ENCODE data around the gene MAN2A2. TPM values are rescaled to one million over a fixed set of nuclear protein-coding genes. Genes with fewer than 3 reads are reported as not detected.

The MAN2A2 gene
- polyA plus RNA-seq, 3 donors: 6.6 to 318 (median 7.3) TPM

DNA sequence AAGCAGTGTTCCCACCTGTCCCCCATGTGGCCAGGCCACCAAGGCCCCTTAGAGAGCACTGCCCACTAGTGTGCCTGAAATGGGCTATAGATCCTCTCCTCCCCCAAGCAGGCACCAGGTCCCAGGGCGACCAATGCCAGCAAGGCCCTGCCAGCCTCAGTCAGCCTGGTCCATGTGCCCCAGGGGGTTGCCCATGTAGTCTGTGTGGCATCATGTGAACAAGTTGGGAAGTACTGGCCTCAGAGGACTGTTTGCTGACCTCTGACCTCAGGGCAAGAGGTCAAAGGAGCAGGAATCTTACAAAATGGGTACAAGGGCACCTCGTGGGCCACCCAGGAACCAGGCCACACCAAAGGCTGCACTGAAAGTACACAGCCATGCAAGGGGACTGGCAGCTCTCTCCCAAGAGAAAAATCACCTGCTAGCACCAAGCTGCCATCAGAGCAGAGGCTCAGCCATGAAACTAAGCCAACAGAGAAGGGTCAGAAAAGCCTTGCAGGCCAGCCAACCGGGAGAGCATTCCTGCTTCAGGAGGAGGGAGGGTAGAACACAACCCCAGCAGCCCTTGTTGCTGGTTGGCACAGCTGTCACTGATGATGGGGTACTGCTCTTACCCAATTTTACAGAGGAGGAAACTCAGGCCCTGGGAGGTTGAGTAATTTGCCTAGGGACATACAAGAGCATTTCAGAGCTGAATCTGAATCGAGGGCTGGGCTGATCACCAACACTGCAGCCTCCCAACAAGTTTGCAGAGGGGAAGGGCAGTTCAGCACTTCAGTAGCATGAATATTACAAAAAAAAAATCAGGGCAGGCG is 39.9 kb upstream of the MAN2A2 start:
- intact Hi-C loops (cut with micrococcal nuclease): loop anchor here in 1 of 2 donors (10.0 kb wide), 1 partner anchor 298 kb away; no protein-coding TSS in a partner anchor
- H3K4me2 ChIP-seq (replicated peaks; ENCODE audit: extremely low read depth, low read length, poor library complexity, severe bottlenecking): peak overlapping the region; percentile 35
- peak; percentile 86 to 91 (median 91) for DNase-seq
- H3K4me3 Mint-ChIP-seq: peak overlapping the region; percentile 57 to 79
- no peaks in the 10 kb centered on the region for H3K27me3 Mint-ChIP-seq (ENCODE audit: low read depth in 3 of 3)
- H3K27me3 ChIP-seq (ENCODE audit: control insufficient read depth in 2 of 2, insufficient read depth in 2 of 2, low read length in 2 of 2): no peaks in the 10 kb centered on the region
- H3K4me3 ChIP-seq (replicated peaks in 1 of 3; ENCODE audit: low read depth in 2 of 3, low read length in 3 of 3): peak overlapping the region in 1 of 3 experiments; percentile 11
- peak overlapping the region; percentile 34 for H3K9ac ChIP-seq (ENCODE audit: insufficient read depth, low read length, poor library complexity, severe bottlenecking)
- H3K9me3 Mint-ChIP-seq: peaks cover 0 to 2% (median 0%) of the 10 kb centered on the region in 7 donors
- H3K4me1 Mint-ChIP-seq: peaks cover 66% of the 10 kb centered on the region
- H3K27ac ChIP-seq (ENCODE audit: low read depth in 1 of 2, low read length in 2 of 2): peak overlapping the region; percentile 87 to 88
- no peaks in the 10 kb centered on the region for H4K20me1 ChIP-seq (ENCODE audit: insufficient read depth, low read length)
- peaks cover 66 to 86% of the 10 kb centered on the region in 2 donors for H3K4me1 ChIP-seq (ENCODE audit: control insufficient read depth in 1 of 2, insufficient read depth in 2 of 2, low read length in 2 of 2)
- H3K36me3 ChIP-seq (replicated peaks in 1 of 2; ENCODE audit: control insufficient read depth in 1 of 2, insufficient read depth in 2 of 2, low read length in 2 of 2): no peaks in the 10 kb centered on the region
- peaks cover 3% of the 10 kb centered on the region in 2 donors for H3K36me3 Mint-ChIP-seq
- peak overlapping the region; percentile 95 to 98 (median 96) for H3K27ac Mint-ChIP-seq
- H3K9me3 ChIP-seq (replicated peaks in 1 of 2; ENCODE audit: control insufficient read depth in 1 of 2, insufficient read depth in 1 of 2, low read length in 2 of 2): no peaks in the 10 kb centered on the region
- H3K79me2 ChIP-seq (ENCODE audit: insufficient read depth, low read length): no peaks in the 10 kb centered on the region
- H2AFZ ChIP-seq (ENCODE audit: insufficient read depth, low read depth, low read length, poor library complexity, severe bottlenecking): peak overlapping the region; percentile 43
- 5% methylated on average over 3 of the region's 5 CpGs for WGBS (ENCODE audit: insufficient coverage)
- TF ChIP-seq, protein P1, sequence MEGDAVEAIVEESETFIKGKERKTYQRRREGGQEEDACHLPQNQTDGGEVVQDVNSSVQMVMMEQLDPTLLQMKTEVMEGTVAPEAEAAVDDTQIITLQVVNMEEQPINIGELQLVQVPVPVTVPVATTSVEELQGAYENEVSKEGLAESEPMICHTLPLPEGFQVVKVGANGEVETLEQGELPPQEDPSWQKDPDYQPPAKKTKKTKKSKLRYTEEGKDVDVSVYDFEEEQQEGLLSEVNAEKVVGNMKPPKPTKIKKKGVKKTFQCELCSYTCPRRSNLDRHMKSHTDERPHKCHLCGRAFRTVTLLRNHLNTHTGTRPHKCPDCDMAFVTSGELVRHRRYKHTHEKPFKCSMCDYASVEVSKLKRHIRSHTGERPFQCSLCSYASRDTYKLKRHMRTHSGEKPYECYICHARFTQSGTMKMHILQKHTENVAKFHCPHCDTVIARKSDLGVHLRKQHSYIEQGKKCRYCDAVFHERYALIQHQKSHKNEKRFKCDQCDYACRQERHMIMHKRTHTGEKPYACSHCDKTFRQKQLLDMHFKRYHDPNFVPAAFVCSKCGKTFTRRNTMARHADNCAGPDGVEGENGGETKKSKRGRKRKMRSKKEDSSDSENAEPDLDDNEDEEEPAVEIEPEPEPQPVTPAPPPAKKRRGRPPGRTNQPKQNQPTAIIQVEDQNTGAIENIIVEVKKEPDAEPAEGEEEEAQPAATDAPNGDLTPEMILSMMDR (IDR thresholded peaks at IDR 0.05): no peak

DNA sequence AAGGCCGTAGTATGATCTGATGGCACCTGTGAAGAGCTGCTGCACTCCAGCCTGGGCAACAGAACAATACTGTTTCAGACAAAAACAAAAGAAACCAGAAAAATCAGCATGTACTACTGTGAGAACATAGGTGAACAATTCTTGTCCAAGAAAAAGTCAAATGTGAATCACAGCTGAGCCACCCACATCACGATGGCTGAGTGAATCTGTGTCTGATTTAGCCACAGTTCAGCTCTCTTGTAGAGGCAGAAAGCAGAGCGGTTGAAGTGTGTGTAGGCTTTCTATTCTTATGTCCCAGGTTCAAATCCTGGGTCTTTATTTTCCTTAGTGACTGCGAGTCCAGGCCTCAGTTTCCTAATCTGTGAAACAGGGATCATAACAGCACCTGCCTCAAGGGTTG is 39.1 kb upstream of the MAN2A2 start:
- peak overlapping the region; percentile 95 to 98 (median 96) for H3K27ac Mint-ChIP-seq
- Histone ChIP-seq H3K27ac (ENCODE audit: low read depth in 1 of 2, low read length in 2 of 2) (peak overlapping the region; percentile 87 to 88), H3K27me3 (ENCODE audit: control insufficient read depth in 2 of 2, insufficient read depth in 2 of 2, low read length in 2 of 2) (no peaks in the 10 kb centered on the region), H3K79me2 (ENCODE audit: insufficient read depth, low read length) (no peaks in the 10 kb centered on the region), H4K20me1 (ENCODE audit: insufficient read depth, low read length) (no peaks in the 10 kb centered on the region), H3K4me2 (replicated peaks; ENCODE audit: extremely low read depth, low read length, poor library complexity, severe bottlenecking) (peak overlapping the region; percentile 35), H3K9ac (ENCODE audit: insufficient read depth, low read length, poor library complexity, severe bottlenecking) (no peak overlapping the region), H3K4me1 (ENCODE audit: control insufficient read depth in 1 of 2, insufficient read depth in 2 of 2, low read length in 2 of 2) (peaks cover 74 to 93% of the 10 kb centered on the region in 2 donors), H3K9me3 (replicated peaks in 1 of 2; ENCODE audit: control insufficient read depth in 1 of 2, insufficient read depth in 1 of 2, low read length in 2 of 2) (no peaks in the 10 kb centered on the region), H3K36me3 (replicated peaks in 1 of 2; ENCODE audit: control insufficient read depth in 1 of 2, insufficient read depth in 2 of 2, low read length in 2 of 2) (no peaks in the 10 kb centered on the region), H2AFZ (ENCODE audit: insufficient read depth, low read depth, low read length, poor library complexity, severe bottlenecking) (no peak overlapping the region), H3K4me3 (replicated peaks in 1 of 3; ENCODE audit: low read depth in 2 of 3, low read length in 3 of 3) (peak overlapping the region in 1 of 3 experiments; percentile 11)
- H3K4me1 Mint-ChIP-seq: peaks cover 75% of the 10 kb centered on the region
- WGBS (ENCODE audit: insufficient coverage): 100% methylated on average over 3 of the region's 4 CpGs
- peaks cover 3 to 5% of the 10 kb centered on the region in 2 donors for H3K36me3 Mint-ChIP-seq
- TF ChIP-seq, protein P1 (IDR thresholded peaks at IDR 0.05): no peak
- peaks cover 0 to 2% (median 0%) of the 10 kb centered on the region in 7 donors for H3K9me3 Mint-ChIP-seq
- peaks cover 0 to 2% (median 0%) of the 10 kb centered on the region in 3 donors for H3K27me3 Mint-ChIP-seq (ENCODE audit: low read depth in 3 of 3)
- peak in 1 of 3 donors; percentile 25 for DNase-seq
- no peak overlapping the region for H3K4me3 Mint-ChIP-seq
- intact Hi-C loops (cut with micrococcal nuclease): loop anchor here in 1 of 2 donors (10.0 kb wide), 1 partner anchor 299 kb away; no protein-coding TSS in a partner anchor
